Hepatocyte (in vitro differentiated cells): ENCODE results near the gene MPEG1. TPM values are rescaled to one million over a fixed set of nuclear protein-coding genes. Genes with fewer than 3 reads are reported as not detected.

ENCODE experiments used
- DNase-seq: peaks from one replicate; pipeline ENCODE4 v3.0.0-alpha.2; 2016; ENCODE audit warnings: low spot score
- H2AFZ ChIP-seq: fragments of 200-600 bp; sonication (generic); 2 replicates; pipeline ENCODE4 v1.6.0; 2016; ENCODE audit warnings: antibody characterized with exemption, mild to moderate bottlenecking
- H3K27ac ChIP-seq: fragments of 200-600 bp; sonication (generic); 2 replicates; pipeline ENCODE4 v1.5.1; 2016; ENCODE audit warnings: mild to moderate bottlenecking
- H3K27me3 ChIP-seq: fragments of 200-600 bp; sonication (generic); 2 replicates; pipeline ENCODE4 v1.6.1; 2016
- H3K36me3 ChIP-seq: fragments of 200-600 bp; sonication (generic); replicated peaks from 2 replicates; pipeline ENCODE4 v1.5.1; 2016; ENCODE audit warnings: low read depth; ENCODE audit not compliant: insufficient read depth
- H3K4me1 ChIP-seq: fragments of 200-600 bp; sonication (generic); 2 replicates; pipeline ENCODE4 v1.5.1; 2016; ENCODE audit warnings: mild to moderate bottlenecking, moderate library complexity; ENCODE audit not compliant: insufficient read depth
- H3K4me2 ChIP-seq: fragments of 200-600 bp; sonication (generic); 2 replicates; pipeline ENCODE4 v1.6.0; 2016
- H3K4me3 ChIP-seq: fragments of 200-600 bp; sonication (generic); 2 replicates; pipeline ENCODE4 v1.5.1; 2016; ENCODE audit warnings: mild to moderate bottlenecking
- H3K79me2 ChIP-seq: fragments of 200-600 bp; sonication (generic); 2 replicates; pipeline ENCODE4 v1.6.0; 2017; ENCODE audit warnings: mild to moderate bottlenecking
- H3K9me2 ChIP-seq: fragments of 200-600 bp; sonication (generic); replicated peaks from 2 replicates; pipeline ENCODE4 v1.6.0; 2017; ENCODE audit warnings: mild to moderate bottlenecking; ENCODE audit not compliant: insufficient read depth
- H3K9me3 ChIP-seq: fragments of 200-600 bp; sonication (generic); 2 replicates; pipeline ENCODE4 v1.5.1; 2016; ENCODE audit warnings: low read depth, mild to moderate bottlenecking
- H4K20me1 ChIP-seq: fragments of 200-600 bp; sonication (generic); 2 replicates; pipeline ENCODE4 v1.6.0; 2016; ENCODE audit warnings: mild to moderate bottlenecking; ENCODE audit not compliant: insufficient read depth, poor library complexity, severe bottlenecking
- CTCF ChIP-seq: fragments of 200-600 bp; sonication (generic); IDR thresholded peaks from 2 replicates; pipeline ENCODE4 v1.5.1; 2016; ENCODE audit warnings: antibody characterized with exemption, mild to moderate bottlenecking; ENCODE audit not compliant: poor library complexity
- EZH2 ChIP-seq: fragments of 200-600 bp; sonication (generic); IDR thresholded peaks from 2 replicates; pipeline ENCODE4 v1.6.1; 2016; ENCODE audit warnings: antibody characterized with exemption, mild to moderate bottlenecking, borderline replicate concordance
- EZH2phosphoT487 ChIP-seq: fragments of 200-600 bp; sonication (generic); IDR thresholded peaks from one replicate; pipeline ENCODE4 v1.6.1; 2018; ENCODE audit warnings: antibody characterized with exemption, mild to moderate bottlenecking, low read depth, moderate library complexity; ENCODE audit not compliant: unreplicated experiment, severe bottlenecking
- WGBS: methylation state at CpG from one replicate; pipeline ENCODE4 v1.1.6; 2016; ENCODE audit warnings: low lambda C conversion rate; ENCODE audit errors: missing lambda C conversion rate; 5-methylcytosine and 5-hydroxymethylcytosine counted together
- polyA plus RNA-seq: library from polyadenylated mRNA; unstranded; fragments of >200 nt; fragmentation: Nextera tagmentation; extraction: Ambion mirVana; gene quantifications from 2 replicates; pipeline ENCODE4 v1.2.1, GENCODE V29; 2016
- total RNA-seq: library from RNA; depleted of rRNA; stranded (reverse); fragments of >200 nt; gene quantifications from 2 replicates; pipeline ENCODE4 v1.2.3, GENCODE V29; 2014

The MPEG1 gene
- total and polyA plus RNA-seq, 2 experiments from 2014 or later = 0.57 TPM; not detected in 1

- Histone ChIP-seq H3K36me3 (no peaks in the 10 kb centered on the region), H3K79me2 (no peaks in the 10 kb centered on the region), H3K4me3 (no peak overlapping the region), H3K4me2 (no peak overlapping the region), H2AFZ (no peak overlapping the region), H3K9me2 (no peaks in the 10 kb centered on the region), H3K9me3 (no peaks in the 10 kb centered on the region), H3K27ac (no peak overlapping the region), H3K4me1 (no peaks in the 10 kb centered on the region), H4K20me1 (no peaks in the 10 kb centered on the region), H3K27me3 (no peaks in the 10 kb centered on the region)
- WGBS = 74% methylated on average over 4 of the region's 4 CpGs
- no peak for DNase-seq
- TF ChIP-seq EZH2 = no peak
- no peak for TF ChIP-seq CTCF
- no peak for TF ChIP-seq EZH2phosphoT487
Observed at GRCh38 chr11:59259047-59259446, 46.3 kb upstream of the MPEG1 start.

- H3K9me2 ChIP-seq = no peaks in the 10 kb centered on the region
- H4K20me1 ChIP-seq = no peaks in the 10 kb centered on the region
- H2AFZ ChIP-seq = no peak overlapping the region
- H3K4me2 ChIP-seq = no peak overlapping the region
- no peak overlapping the region for H3K27ac ChIP-seq
- H3K9me3 ChIP-seq = no peaks in the 10 kb centered on the region
- H3K4me1 ChIP-seq = no peaks in the 10 kb centered on the region
- no peak for DNase-seq
- H3K36me3 ChIP-seq = no peaks in the 10 kb centered on the region
- no peaks in the 10 kb centered on the region for H3K79me2 ChIP-seq
- WGBS = 47% methylated on average over 8 of the region's 8 CpGs
- H3K4me3 ChIP-seq = no peak overlapping the region
- no peaks in the 10 kb centered on the region for H3K27me3 ChIP-seq
- TF ChIP-seq CTCF (no peak), EZH2 (no peak), EZH2phosphoT487 (no peak)
Observed at GRCh38 chr11:59255281-59255680, 42.6 kb upstream of the MPEG1 start.

- no peak overlapping the region for H3K4me3 ChIP-seq
- no peaks in the 10 kb centered on the region for H3K79me2 ChIP-seq
Observed at GRCh38 chr11:59254286-59254685, 41.6 kb upstream of the MPEG1 start.

More at GRCh38 chr11:59254286-59254685, 41.6 kb upstream of the MPEG1 start:
- H4K20me1 ChIP-seq = no peaks in the 10 kb centered on the region
- no peak for TF ChIP-seq CTCF
- no peak for TF ChIP-seq EZH2
- TF ChIP-seq EZH2phosphoT487 = no peak
- no peaks in the 10 kb centered on the region for H3K4me1 ChIP-seq
- no peaks in the 10 kb centered on the region for H3K27me3 ChIP-seq
- no peaks in the 10 kb centered on the region for H3K9me3 ChIP-seq
- DNase-seq = no peak
- no peak overlapping the region for H3K4me2 ChIP-seq
- no peak overlapping the region for H2AFZ ChIP-seq
- H3K9me2 ChIP-seq = no peaks in the 10 kb centered on the region
- H3K27ac ChIP-seq = no peak overlapping the region
- no peaks in the 10 kb centered on the region for H3K36me3 ChIP-seq
